Esophagus muscularis mucosa (tissue), 4 donors: ENCODE measurements around the gene C2CD3. TPM values are rescaled to one million over a fixed set of nuclear protein-coding genes. Genes with fewer than 3 reads are reported as not detected.

ENCODE experiments used
- DNase-seq: peaks from one replicate; pipeline ENCODE4 v3.0.0-alpha.2; 2017; ENCODE audit errors: extremely low spot score
- H3K27ac ChIP-seq, 4 donors: fragments of 200-600 bp; sonication (generic); replicated peaks in 1 of 4; 1 replicate in 3 of 4; 2 replicates in 1 of 4; pipeline ENCODE4 v1.5.1; 2016 to 2019; ENCODE audit warnings: mild to moderate bottlenecking in 1 of 4
- H3K27me3 ChIP-seq, 4 donors: fragments of 200-600 bp; sonication (generic); one replicate each; pipeline versions ENCODE4 v1.5.1 to v1.6.0; 2016 to 2019
- H3K36me3 ChIP-seq, 4 donors: fragments of 200-600 bp; sonication (generic); one replicate each; pipeline ENCODE4 v1.5.1; 2016 to 2019
- H3K4me1 ChIP-seq, 4 donors: fragments of 200-600 bp; sonication (generic); one replicate each; pipeline ENCODE4 v1.5.1; 2016 to 2019
- H3K4me3 ChIP-seq, 4 donors: fragments of 200-600 bp; sonication (generic); 1 replicate in 2 of 4; 2 replicates in 2 of 4; pipeline ENCODE4 v1.5.1; 2016 to 2019; ENCODE audit warnings: mild to moderate bottlenecking in 4 of 4, moderate library complexity in 1 of 4
- H3K9me3 ChIP-seq, 4 donors: fragments of 200-600 bp; sonication (generic); 1 replicate in 3 of 4; 2 replicates in 1 of 4; pipeline ENCODE4 v1.5.1; 2016 to 2019
- EP300 ChIP-seq: sonication (generic); formaldehyde crosslinking; IDR thresholded peaks from one replicate; pipeline ENCODE4 v1.6.1; 2017; ENCODE audit warnings: antibody characterized with exemption
- POLR2A ChIP-seq: fragments of 450-650 bp; IDR thresholded peaks from one replicate; pipeline ENCODE4 v1.6.1; 2017; ENCODE audit warnings: antibody characterized with exemption, moderate library complexity, mild to moderate bottlenecking, low read depth
- POLR2AphosphoS5 ChIP-seq, 2 donors: sonication (generic); formaldehyde crosslinking; IDR thresholded peaks; one replicate each; pipeline ENCODE4 v1.6.1; 2017; ENCODE audit warnings: antibody characterized with exemption in 2 of 2
- WGBS: methylation state at CpG from one replicate; pipeline ENCODE4 v1.1.5; 2018; 5-methylcytosine and 5-hydroxymethylcytosine counted together
- intact Hi-C: fragments of 100-400 bp; cut with DNase I; formaldehyde crosslinking; loops from one replicate; pipeline ENCODE4 v1.15.1; 2023
- total RNA-seq, 4 donors: library from RNA; depleted of rRNA; stranded (reverse); fragments of >200 nt; gene quantifications; one replicate each; pipeline versions ENCODE4 v1.1.0 to v1.2.1, GENCODE V29; 2016
- TF ChIP-seq, protein P1 (sequence below), 3 experiments: fragments of 200-600 bp in 2 of 3; fragments of 450-650 bp in 1 of 3; sonication (generic) in 2 of 3; IDR thresholded peaks; one replicate each; pipeline ENCODE4 v1.5.1; 2017 to 2019; ENCODE audit warnings: antibody characterized with exemption in 3 of 3, mild to moderate bottlenecking in 2 of 3, moderate library complexity in 1 of 3

Gene C2CD3
- total RNA-seq, 4 donors from 2014 or later: 17.9 to 31.5 (median 22.4) TPM

DNA sequence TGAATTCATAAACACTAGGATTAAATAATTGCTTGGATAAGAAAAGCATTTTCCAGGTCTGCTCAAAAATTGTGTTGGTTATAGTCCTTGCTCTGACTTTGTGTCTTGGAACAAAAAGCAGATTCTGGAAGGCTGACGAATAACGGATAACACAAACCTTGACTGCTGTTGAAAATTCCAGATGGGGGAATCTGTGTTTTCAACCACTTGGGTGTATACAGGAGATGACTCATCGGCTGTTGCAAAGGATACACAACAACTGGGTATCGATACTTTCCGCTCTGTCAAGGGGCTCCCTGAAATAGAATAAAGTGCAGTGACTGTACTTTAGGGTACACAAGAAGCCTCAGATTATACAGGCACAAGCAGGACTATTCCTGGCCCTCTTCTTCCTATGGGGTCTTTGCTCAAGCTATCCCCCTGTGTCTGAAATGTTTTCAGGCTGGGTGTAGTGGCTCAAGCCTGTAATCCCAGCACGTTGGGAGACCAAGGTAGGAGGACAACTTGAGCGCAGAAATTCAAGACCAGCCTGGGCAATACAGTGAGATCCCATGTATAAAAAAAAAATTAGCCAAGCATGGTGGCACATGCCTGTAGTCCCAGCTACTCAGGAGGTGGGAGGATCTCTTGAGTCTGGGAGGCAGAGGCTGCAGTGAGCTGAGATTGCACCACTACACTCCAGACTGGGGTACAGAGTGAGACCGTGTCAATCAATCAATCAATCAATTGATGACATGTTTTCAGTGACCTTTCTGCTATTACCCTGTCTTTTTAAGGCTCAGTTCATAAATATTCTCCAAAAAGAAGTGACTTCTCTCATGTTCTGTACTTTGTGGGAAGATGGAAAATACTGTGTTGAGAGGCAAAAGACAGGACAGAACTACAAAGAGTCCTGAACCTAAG, 113.3 kb downstream of the C2CD3 start:
- no peak for TF ChIP-seq POLR2A
- TF ChIP-seq POLR2AphosphoS5 (IDR thresholded peaks at IDR 0.05): no peak
- TF ChIP-seq, protein P1, sequence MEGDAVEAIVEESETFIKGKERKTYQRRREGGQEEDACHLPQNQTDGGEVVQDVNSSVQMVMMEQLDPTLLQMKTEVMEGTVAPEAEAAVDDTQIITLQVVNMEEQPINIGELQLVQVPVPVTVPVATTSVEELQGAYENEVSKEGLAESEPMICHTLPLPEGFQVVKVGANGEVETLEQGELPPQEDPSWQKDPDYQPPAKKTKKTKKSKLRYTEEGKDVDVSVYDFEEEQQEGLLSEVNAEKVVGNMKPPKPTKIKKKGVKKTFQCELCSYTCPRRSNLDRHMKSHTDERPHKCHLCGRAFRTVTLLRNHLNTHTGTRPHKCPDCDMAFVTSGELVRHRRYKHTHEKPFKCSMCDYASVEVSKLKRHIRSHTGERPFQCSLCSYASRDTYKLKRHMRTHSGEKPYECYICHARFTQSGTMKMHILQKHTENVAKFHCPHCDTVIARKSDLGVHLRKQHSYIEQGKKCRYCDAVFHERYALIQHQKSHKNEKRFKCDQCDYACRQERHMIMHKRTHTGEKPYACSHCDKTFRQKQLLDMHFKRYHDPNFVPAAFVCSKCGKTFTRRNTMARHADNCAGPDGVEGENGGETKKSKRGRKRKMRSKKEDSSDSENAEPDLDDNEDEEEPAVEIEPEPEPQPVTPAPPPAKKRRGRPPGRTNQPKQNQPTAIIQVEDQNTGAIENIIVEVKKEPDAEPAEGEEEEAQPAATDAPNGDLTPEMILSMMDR (IDR thresholded peaks at IDR 0.05): no peak
- no peak for TF ChIP-seq EP300
- DNase-seq: no peak
- H3K36me3 ChIP-seq: peaks cover 5 to 46% (median 26%) of the 10 kb centered on the region in 4 donors
- H3K4me1 ChIP-seq: no peaks in the 10 kb centered on the region
- H3K9me3 ChIP-seq: no peaks in the 10 kb centered on the region
- 74% methylated on average over 8 of the region's 8 CpGs for WGBS
- H3K4me3 ChIP-seq: no peak overlapping the region
- intact Hi-C loops: no loop called here
- H3K27ac ChIP-seq: no peak overlapping the region
- H3K27me3 ChIP-seq: no peaks in the 10 kb centered on the region

DNA sequence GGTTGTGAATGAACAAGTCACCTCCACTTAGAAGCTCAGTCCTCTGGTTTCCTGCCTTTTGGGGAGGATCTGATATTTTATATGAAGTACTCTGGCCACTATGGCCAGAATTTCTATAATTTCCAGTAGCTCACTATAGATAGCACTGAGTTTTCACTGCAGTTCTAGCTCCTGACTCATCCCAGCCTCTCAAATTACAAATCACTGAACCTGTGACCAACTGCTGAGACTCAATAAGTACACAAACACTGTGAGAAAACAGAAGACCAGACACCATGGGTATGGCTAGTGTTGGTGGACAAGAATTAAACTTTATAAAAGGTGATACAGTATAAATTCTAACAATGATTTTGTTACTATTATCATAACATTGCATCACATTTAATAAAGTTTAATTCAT, 114.9 kb downstream of the C2CD3 start:
- Histone ChIP-seq H3K4me3 (no peak overlapping the region), H3K9me3 (no peaks in the 10 kb centered on the region), H3K4me1 (no peaks in the 10 kb centered on the region), H3K36me3 (peaks cover 5 to 48% (median 27%) of the 10 kb centered on the region in 4 donors), H3K27me3 (no peaks in the 10 kb centered on the region), H3K27ac (no peak overlapping the region)
- no peak for DNase-seq
- intact Hi-C loops: no loop called here
- no peak for TF ChIP-seq POLR2AphosphoS5 (IDR thresholded peaks at IDR 0.05)
- TF ChIP-seq POLR2A: no peak
- no peak for TF ChIP-seq EP300
- TF ChIP-seq, protein P1 (IDR thresholded peaks at IDR 0.05): no peak

DNA sequence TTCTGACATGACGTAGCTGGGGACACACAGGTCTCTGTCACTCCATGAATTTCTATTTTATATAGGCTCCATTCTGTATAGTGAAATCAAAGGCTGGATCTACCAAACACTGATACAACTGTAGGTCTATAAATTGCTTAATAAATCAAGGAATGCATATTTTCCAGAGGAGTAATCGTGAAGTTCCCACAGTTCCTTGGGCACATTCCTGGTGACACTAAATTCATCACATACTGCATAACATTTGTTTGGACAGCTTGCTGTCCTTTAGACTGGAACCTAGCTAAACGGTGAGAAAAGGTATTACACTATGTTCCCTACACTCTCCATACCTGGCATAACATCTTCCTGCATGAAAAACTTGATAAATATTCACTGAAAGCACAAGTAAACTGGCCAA, 120.3 kb downstream of the C2CD3 start:
- Histone ChIP-seq H3K27me3 (no peaks in the 10 kb centered on the region), H3K36me3 (peaks cover 8 to 67% (median 51%) of the 10 kb centered on the region in 4 donors), H3K9me3 (no peaks in the 10 kb centered on the region), H3K27ac (no peak overlapping the region), H3K4me1 (no peaks in the 10 kb centered on the region), H3K4me3 (no peak overlapping the region)
- intact Hi-C loops: no loop called here
- no peak for DNase-seq
- 82% methylated on average over 3 of the region's 3 CpGs for WGBS
- TF ChIP-seq EP300 (no peak), POLR2A (no peak), POLR2AphosphoS5 (IDR thresholded peaks at IDR 0.05) (no peak)
- TF ChIP-seq, protein P1 (IDR thresholded peaks at IDR 0.05): no peak

DNA sequence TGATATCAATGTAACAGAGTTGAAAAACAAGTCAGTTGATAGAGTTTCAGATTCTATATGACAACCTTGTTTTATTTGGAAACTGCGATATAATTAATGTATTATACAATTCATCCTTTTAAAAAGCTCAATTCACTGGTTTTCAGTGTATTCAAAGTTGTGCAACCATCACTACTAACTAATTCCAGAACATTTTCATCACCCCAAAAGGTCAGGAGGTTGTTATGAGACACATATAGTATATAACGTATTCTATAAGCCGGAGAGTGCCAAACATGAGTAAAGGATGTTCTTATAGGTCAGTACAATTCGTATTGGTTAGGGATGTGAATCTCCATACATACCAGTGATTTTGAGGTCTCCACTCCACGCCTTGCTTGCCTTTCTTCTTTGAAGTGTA, 121.8 kb downstream of the C2CD3 start:
- intact Hi-C loops: no loop called here
- Histone ChIP-seq H3K36me3 (peaks cover 8 to 62% (median 50%) of the 10 kb centered on the region in 4 donors), H3K27me3 (no peaks in the 10 kb centered on the region)

More for the DNA sequence above, 121.8 kb downstream of the C2CD3 start:
- 96% methylated on average over 5 of the region's 5 CpGs for WGBS
- Histone ChIP-seq H3K4me3 (no peak overlapping the region), H3K4me1 (no peaks in the 10 kb centered on the region), H3K27ac (no peak overlapping the region), H3K9me3 (no peaks in the 10 kb centered on the region)
- no peak for DNase-seq
- TF ChIP-seq POLR2AphosphoS5 (IDR thresholded peaks at IDR 0.05) (no peak), EP300 (no peak), POLR2A (no peak)
- TF ChIP-seq, protein P1 (IDR thresholded peaks at IDR 0.05): no peak
